OCI-LY1 (cell line): Measurements from ENCODE around the gene SH3BP5.

Experiments used
- H2AFZ ChIP-seq: fragments of 200-600 bp; sonication (generic), shearing (Covaris generic); 2 replicates; pipeline ENCODE4 v1.6.0; 2014; ENCODE audit warnings: antibody characterized with exemption, mild to moderate bottlenecking, low read length
- H3F3A ChIP-seq: fragments of 200-600 bp; sonication (generic), shearing (Covaris generic); 2 replicates; pipeline ENCODE4 v1.6.0; 2014; ENCODE audit warnings: mild to moderate bottlenecking, antibody characterized with exemption, low read length, moderate library complexity; ENCODE audit not compliant: insufficient read depth
- H3K27ac ChIP-seq: fragments of 200-600 bp; sonication (generic); 2 replicates; pipeline ENCODE4 v1.5.1; 2014; ENCODE audit warnings: low read length, mixed run types, mild to moderate bottlenecking, low read depth; ENCODE audit not compliant: poor library complexity, severe bottlenecking
- H3K27me3 ChIP-seq: fragments of 200-600 bp; sonication (generic); 2 replicates; pipeline ENCODE4 v1.6.0; 2014; ENCODE audit warnings: antibody characterized with exemption, mild to moderate bottlenecking, low read length, moderate library complexity; ENCODE audit not compliant: insufficient read depth
- H3K36me3 ChIP-seq: fragments of 200-600 bp; sonication (generic); 2 replicates; pipeline ENCODE4 v1.6.1; 2014; ENCODE audit warnings: mild to moderate bottlenecking, antibody characterized with exemption, low read length, moderate library complexity, mixed read lengths; ENCODE audit not compliant: insufficient read depth
- H3K4me1 ChIP-seq: fragments of 200-600 bp; sonication (generic); 2 replicates; pipeline ENCODE4 v1.5.1; 2014; ENCODE audit warnings: mild to moderate bottlenecking, low read length, moderate library complexity; ENCODE audit not compliant: insufficient read depth, severe bottlenecking
- H3K4me2 ChIP-seq: fragments of 200-600 bp; sonication (generic), shearing (Covaris generic); 2 replicates; pipeline ENCODE4 v1.6.1; 2014; ENCODE audit warnings: low read length
- H3K4me3 ChIP-seq: fragments of 200-600 bp; sonication (generic); 2 replicates; pipeline ENCODE4 v1.5.1; 2014; ENCODE audit warnings: low read length, low read depth, mild to moderate bottlenecking, mixed read lengths; ENCODE audit not compliant: poor library complexity, severe bottlenecking
- H3K79me2 ChIP-seq: fragments of 200-600 bp; shearing (Covaris generic); 2 replicates; pipeline ENCODE4 v1.6.1; 2016; ENCODE audit warnings: mixed run types, low read length, mixed read lengths; ENCODE audit not compliant: insufficient read depth
- H3K9ac ChIP-seq: fragments of 200-600 bp; sonication (generic), shearing (Covaris generic); 2 replicates; pipeline ENCODE4 v1.6.1; 2014; ENCODE audit warnings: mild to moderate bottlenecking, low read length, mixed read lengths
- H3K9me2 ChIP-seq: fragments of 200-600 bp; sonication (generic), shearing (Covaris generic); 2 replicates; pipeline ENCODE4 v1.6.1; 2014; ENCODE audit warnings: low read depth, mild to moderate bottlenecking, low read length, mixed read lengths
- H3K9me3 ChIP-seq: fragments of 200-600 bp; shearing (Covaris generic); 2 replicates; pipeline ENCODE4 v1.6.1; 2014; ENCODE audit warnings: low read length, mixed read lengths
- H4K20me1 ChIP-seq: fragments of 200-600 bp; sonication (generic), shearing (Covaris generic); 2 replicates; pipeline ENCODE4 v1.6.0; 2016; ENCODE audit warnings: mild to moderate bottlenecking, low read length; ENCODE audit not compliant: insufficient read depth
- EZH2 ChIP-seq: fragments of 200-600 bp; sonication (generic), shearing (Covaris generic); IDR thresholded peaks from 2 replicates; pipeline ENCODE4 v1.8.0; 2017; ENCODE audit warnings: borderline replicate concordance, mixed run types, mild to moderate bottlenecking, antibody characterized with exemption, low read length, moderate library complexity, mixed read lengths
- TF ChIP-seq, protein P1 (sequence below): fragments of 200-600 bp; sonication (generic), shearing (Covaris generic); IDR thresholded peaks from 2 replicates; pipeline ENCODE4 v1.5.1; 2017; ENCODE audit warnings: mild to moderate bottlenecking, antibody characterized with exemption, low read length, moderate library complexity, mixed read lengths

Gene SH3BP5

DNA sequence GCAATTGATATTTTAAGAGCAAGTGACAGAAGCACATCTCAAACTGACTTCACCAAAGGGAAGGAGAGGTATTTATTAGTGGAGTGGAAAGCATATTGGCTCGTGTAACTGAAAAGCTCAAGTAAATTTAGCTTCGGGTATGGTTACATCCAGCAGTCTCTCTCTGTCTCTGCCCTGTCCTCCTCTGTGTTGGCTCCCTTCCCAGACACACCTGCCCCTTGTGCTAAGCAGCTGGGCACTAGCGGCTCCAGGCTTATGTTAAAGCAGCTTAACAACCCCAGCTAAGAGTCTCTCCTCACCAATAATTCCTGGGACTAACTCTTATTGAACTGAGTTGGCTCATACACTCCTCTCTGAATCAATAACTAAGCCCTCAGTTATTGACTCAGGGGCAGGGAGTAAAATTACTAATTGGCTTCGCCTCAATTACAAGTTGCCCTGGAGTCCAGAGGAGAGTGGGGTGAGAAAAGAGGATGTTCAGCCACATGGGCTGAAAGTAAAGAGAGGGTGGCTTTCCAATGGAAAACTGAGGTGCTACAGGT is 12.8 kb upstream of the SH3BP5 start:
- Histone ChIP-seq H2AFZ (no peak overlapping the region), H3K4me1 (peaks cover 62% of the 10 kb centered on the region), H3K9ac (peak overlapping the region; percentile 29), H3K4me3 (no peak overlapping the region), H3K27me3 (no peaks in the 10 kb centered on the region), H4K20me1 (no peaks in the 10 kb centered on the region), H3K9me2 (no peaks in the 10 kb centered on the region), H3F3A (0 out of 2 replicates have a peak, but pooled peaks cover 3% of the 10 kb centered on the region), H3K36me3 (no peaks in the 10 kb centered on the region), H3K4me2 (peak overlapping the region; percentile 41; the same call in 1 of the 2 replicates), H3K9me3 (peaks cover 3% of the 10 kb centered on the region; the same call in 1 of the 2 replicates), H3K27ac (peak overlapping the region; percentile 91), H3K79me2 (no peaks in the 10 kb centered on the region)
- TF ChIP-seq, protein P1, sequence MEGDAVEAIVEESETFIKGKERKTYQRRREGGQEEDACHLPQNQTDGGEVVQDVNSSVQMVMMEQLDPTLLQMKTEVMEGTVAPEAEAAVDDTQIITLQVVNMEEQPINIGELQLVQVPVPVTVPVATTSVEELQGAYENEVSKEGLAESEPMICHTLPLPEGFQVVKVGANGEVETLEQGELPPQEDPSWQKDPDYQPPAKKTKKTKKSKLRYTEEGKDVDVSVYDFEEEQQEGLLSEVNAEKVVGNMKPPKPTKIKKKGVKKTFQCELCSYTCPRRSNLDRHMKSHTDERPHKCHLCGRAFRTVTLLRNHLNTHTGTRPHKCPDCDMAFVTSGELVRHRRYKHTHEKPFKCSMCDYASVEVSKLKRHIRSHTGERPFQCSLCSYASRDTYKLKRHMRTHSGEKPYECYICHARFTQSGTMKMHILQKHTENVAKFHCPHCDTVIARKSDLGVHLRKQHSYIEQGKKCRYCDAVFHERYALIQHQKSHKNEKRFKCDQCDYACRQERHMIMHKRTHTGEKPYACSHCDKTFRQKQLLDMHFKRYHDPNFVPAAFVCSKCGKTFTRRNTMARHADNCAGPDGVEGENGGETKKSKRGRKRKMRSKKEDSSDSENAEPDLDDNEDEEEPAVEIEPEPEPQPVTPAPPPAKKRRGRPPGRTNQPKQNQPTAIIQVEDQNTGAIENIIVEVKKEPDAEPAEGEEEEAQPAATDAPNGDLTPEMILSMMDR: no peak
- no peak for TF ChIP-seq EZH2

DNA sequence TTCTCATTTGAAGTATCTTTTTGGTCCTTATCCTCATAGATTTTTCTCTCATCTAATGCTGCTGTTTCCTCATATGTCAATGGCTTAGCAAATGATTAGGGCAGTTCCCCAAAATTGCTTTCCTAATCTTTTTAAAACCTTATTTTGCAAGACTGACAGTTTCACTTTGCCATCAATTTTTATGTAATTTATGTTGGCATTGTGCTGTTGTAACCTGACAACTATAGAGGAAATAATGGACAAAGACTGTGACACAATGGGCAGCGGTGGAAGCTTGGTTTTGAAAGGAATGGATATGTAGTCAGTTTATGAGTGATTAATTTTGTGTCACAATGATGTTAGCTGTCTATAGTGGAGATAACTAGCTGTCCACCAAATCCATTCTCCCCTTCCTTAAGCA is 10.6 kb upstream of the SH3BP5 start:
- H3K9me3 ChIP-seq: no peaks in the 10 kb centered on the region
- no peaks in the 10 kb centered on the region for H3K79me2 ChIP-seq
- no peaks in the 10 kb centered on the region for H3K36me3 ChIP-seq
- no peak overlapping the region for H3K4me2 ChIP-seq
- H3K27me3 ChIP-seq: no peaks in the 10 kb centered on the region
- H3K9me2 ChIP-seq: no peaks in the 10 kb centered on the region
- H4K20me1 ChIP-seq: no peaks in the 10 kb centered on the region
- no peak for TF ChIP-seq EZH2
- TF ChIP-seq, protein P1: no peak
- no peak overlapping the region for H3K4me3 ChIP-seq
- 0 out of 2 replicates have a peak, but pooled peaks cover 3% of the 10 kb centered on the region for H3F3A ChIP-seq
- H2AFZ ChIP-seq: no peak overlapping the region
- H3K4me1 ChIP-seq: peaks cover 59% of the 10 kb centered on the region
- H3K9ac ChIP-seq: no peak overlapping the region
- peak overlapping the region; percentile 32 for H3K27ac ChIP-seq

DNA sequence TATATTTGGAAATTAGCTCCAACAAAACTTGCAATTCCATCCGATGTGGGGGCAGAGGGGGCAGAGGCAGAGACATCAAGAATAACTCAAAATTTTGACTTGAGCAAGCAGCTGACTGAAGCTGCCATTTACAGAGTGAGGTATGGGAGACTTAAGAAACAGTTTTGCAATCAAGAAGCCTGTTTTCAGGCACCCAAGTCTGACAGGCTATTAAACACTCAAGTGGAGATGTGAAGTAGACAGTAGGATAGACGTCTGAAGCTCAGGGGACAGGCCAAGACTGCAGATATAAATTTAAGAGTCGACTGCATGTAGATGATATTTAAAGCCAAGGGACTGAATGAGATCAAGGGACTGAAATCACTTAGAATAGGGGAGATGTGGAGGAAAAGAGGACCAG is 9.9 kb upstream of the SH3BP5 start:
- Histone ChIP-seq H3F3A (0 out of 2 replicates have a peak, but pooled peaks cover 3% of the 10 kb centered on the region), H3K4me1 (peaks cover 52% of the 10 kb centered on the region), H2AFZ (no peak overlapping the region), H3K4me2 (no peak overlapping the region), H3K27me3 (no peaks in the 10 kb centered on the region), H3K79me2 (no peaks in the 10 kb centered on the region), H3K4me3 (no peak overlapping the region), H3K9ac (no peak overlapping the region), H3K27ac (no peak overlapping the region), H3K9me3 (no peaks in the 10 kb centered on the region), H3K36me3 (no peaks in the 10 kb centered on the region), H3K9me2 (no peaks in the 10 kb centered on the region), H4K20me1 (no peaks in the 10 kb centered on the region)
- no peak for TF ChIP-seq EZH2
- TF ChIP-seq, protein P1: no peak
